Left lobe of liver (tissue), 2 donors: ENCODE measurements around the gene HMCN2. TPM values are rescaled to one million over a fixed set of nuclear protein-coding genes. Genes with fewer than 3 reads are reported as not detected.
A peak's percentile ranks its signal among the peaks of the same experiment; 100 is the strongest.
"Not testable (repeated sequence)": the region's sequence is repeated elsewhere in the genome, so short reads cannot be mapped to it uniquely, and the experiment has no call there.

Source experiments
- ATAC-seq: fragments of 200-7000 bp; cut with Tn5 transposase; one replicate; pipeline ENCODE4 v1.9.1; 2020; ENCODE audit warnings: mild to moderate bottlenecking, moderate library complexity
- DNase-seq: peaks from one replicate; pipeline ENCODE4 v3.0.0-alpha.2; 2020; ENCODE audit warnings: low spot score
- total RNA-seq: library from RNA; stranded (reverse); gene quantifications from one replicate; pipeline ENCODE4 v1.2.1, GENCODE V29; 2021
- donor health status: DM: no; HTN: no; CAD: no; lungs with moderate emphysema.
- donor health status: DM: no; HTN: yes; CAD: no.

The HMCN2 gene
- total RNA-seq, 1 donor from 2014 or later = 3.0 TPM

GRCh38 chr9:130426883-130427282 lies 161.3 kb downstream of the HMCN2 start:
- ATAC-seq (peak; percentile 11), DNase-seq (no peak)

DNA sequence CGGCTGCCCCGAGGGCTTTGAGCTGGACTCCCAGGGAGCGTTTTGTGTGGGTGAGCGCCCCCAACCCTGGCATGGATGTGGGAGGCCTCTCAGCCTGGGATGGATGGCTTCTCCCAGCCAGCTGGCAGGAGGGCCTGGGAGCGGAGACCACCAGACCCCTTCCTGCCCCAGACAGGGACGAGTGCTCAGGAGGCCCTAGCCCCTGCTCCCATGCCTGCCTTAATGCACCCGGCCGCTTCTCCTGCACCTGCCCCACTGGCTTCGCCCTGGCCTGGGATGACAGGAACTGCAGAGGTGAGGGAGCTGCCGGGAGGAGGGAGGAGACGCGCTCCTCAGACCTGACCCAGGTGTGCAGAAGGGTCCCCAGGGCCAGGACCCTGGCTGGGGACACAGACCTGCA lies 161.8 kb downstream of the HMCN2 start:
- ATAC-seq (no peak), DNase-seq (no peak)

- no peak for DNase-seq
- no peak for ATAC-seq
Observed at GRCh38 chr9:130428086-130428665, 162.6 kb downstream of the HMCN2 start.

DNA sequence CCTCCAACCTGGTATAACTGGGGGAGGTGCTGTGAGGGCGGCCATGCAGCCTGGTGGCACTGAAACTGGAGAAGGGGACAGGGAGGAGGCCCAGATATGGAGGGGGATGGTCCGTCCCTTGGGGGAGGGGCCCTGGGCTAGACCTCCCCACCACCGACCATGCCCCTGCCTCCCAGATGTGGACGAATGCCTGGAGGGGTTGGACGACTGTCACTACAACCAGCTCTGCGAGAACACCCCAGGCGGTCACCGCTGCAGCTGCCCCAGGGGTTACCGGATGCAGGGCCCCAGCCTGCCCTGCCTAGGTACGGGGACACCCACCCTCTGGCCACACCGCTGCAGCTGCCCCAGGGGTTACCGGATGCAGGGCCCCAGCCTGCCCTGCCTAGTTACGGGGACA lies 163.8 kb downstream of the HMCN2 start:
- ATAC-seq (no peak), DNase-seq (no peak)

DNA sequence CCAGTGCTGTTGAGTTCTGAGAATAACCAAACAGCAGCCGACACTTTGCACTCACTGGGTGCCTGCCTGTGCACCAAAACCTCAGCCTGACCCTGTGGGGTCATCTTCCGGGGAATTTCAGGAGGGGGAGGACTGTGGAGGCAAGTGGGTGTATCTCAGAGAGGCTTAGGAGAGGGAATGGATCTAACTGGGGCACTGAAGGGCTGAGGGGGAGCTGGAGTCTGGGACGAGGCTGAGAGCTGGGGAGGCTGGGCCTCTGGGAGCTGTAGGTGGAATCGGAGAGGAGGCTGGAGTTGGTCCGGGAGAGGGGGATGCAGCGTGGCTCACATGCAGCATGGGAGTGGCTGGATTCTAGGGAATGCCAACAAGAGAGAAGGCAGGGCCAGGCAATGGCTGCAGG lies 164.3 kb downstream of the HMCN2 start:
- ATAC-seq (no peak), DNase-seq (no peak)

DNA sequence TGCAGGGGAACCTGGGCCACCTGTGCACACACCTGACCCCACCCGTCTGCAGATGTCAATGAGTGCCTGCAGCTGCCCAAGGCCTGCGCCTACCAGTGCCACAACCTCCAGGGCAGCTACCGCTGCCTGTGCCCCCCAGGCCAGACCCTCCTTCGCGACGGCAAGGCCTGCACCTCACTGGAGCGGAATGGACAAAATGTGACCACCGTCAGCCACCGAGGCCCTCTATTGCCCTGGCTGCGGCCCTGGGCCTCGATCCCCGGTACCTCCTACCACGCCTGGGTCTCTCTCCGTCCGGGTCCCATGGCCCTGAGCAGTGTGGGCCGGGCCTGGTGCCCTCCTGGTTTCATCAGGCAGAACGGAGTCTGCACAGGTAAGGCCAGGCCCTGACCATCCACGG lies 164.7 kb downstream of the HMCN2 start:
- ATAC-seq (no peak), DNase-seq (no peak)

DNA sequence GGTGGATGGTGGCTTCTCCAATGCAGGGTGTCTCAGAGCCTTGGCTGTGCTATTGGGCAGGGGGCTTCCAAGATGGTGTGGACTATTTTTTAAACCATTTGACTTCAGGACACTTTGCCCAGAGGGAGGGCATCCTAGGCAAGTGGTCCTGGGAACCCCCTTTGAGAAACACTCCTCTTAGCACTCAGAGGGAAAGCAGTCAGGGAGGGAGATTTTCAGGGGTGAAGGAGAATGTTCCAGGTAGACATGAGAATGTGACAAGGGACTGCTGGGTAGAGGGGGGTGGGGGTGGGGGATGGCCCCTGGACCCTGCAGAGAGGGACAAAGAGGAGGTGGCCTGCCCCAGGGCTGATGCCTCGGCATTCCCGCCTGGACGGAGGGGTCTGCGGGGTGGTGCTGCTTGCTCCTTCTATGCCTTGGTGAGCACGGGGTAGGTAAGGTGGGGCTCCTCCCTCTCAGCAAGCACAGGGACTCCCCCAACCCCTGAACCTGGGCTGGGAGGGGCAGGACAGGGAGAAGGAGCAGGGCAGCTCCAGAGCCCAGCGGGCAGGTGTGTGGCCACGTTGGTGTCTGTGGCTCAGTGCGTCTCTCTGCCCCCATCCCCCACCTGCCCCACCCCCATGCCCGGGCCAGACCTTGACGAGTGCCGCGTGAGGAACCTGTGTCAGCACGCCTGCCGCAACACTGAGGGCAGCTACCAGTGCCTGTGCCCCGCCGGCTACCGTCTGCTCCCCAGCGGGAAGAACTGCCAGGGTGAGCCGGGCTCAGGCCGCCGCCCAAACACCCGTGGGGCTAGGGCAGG lies 165.4 kb downstream of the HMCN2 start:
- DNase-seq (no peak), ATAC-seq (no peak)

DNA sequence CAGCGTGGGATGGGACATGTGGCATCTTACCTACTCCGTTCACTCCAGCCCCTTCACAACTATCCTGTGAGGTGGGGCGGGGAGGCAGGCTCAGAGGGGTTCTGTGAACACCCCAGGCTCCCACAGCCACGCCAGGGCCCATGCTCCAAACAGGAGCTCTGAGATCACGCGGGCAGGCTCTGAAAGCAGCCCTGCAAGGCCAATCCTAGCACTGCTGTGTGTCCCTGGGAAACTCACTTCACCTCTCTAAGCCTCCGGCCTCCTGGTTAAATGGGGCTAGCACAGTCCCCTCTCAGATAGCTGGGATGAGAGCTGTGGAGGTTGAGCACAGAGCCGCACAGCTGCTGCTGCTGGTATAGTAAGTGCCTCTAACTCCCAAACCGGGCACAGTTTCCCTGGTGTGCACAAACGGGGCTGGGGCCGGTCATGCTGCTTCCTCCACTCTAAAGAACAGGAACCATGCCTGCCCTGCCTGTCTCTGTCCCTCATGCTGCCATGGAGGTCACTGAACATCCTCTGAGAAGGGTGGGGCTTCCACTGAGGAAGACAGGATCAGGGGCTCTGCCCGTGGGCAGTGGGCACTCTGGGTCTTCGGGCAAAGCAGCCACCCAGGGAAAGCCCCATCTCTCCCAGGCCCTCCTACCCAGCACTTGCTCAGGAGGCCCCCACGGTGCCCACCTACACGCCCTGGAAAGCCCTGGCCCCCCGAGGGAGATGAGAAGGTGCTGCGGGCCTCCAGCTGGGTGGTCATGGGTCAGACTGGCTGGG lies 166.2 kb downstream of the HMCN2 start:
- no peak for DNase-seq
- no peak for ATAC-seq

- DNase-seq = peak; percentile 70
- ATAC-seq = peak; percentile 42
Observed at GRCh38 chr9:130432362-130432761, 166.8 kb downstream of the HMCN2 start.

DNA sequence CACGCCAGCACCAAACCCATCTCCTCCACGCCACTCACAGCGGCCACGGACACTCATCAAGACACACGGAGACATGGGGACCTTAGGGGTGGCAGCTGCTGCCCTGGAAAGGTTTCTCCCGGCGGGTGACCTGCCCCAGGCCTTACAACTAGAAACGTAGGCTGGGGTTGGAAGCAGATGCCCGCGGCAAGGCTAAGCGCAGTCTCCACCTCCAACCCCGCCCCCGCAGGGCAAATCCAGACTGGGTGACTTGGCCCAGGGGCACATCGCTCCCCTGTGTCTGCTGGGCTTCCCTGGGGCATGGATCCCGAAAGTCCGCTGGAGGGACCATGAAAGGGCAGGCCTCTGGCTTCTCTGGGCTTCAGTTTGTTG lies 167.2 kb downstream of the HMCN2 start:
- DNase-seq (peak; percentile 91), ATAC-seq (peak; percentile 66)

- ATAC-seq = peak; percentile 62
Observed at GRCh38 chr9:130433168-130433946, 167.8 kb downstream of the HMCN2 start.

DNA sequence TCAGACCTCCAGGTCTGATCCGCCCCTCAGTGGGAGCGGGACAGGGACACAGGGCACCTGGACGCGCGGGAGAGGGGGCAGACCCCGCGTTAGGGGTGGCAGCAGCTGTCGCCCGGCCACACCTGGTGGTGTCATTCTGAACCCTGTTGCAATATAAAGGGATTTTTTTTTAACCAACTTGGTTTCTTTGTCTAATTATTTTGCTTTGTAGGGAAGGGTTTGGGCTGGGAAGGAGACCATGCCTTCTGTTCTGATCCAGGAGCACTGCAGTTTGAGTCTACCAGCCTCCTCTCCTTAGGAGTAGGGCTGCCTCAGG lies 168.3 kb downstream of the HMCN2 start:
- no peak for ATAC-seq
- DNase-seq = no peak

More at GRCh38 chr9:130433168-130433946, 167.8 kb downstream of the HMCN2 start:
- DNase-seq = peak; percentile 97

DNA sequence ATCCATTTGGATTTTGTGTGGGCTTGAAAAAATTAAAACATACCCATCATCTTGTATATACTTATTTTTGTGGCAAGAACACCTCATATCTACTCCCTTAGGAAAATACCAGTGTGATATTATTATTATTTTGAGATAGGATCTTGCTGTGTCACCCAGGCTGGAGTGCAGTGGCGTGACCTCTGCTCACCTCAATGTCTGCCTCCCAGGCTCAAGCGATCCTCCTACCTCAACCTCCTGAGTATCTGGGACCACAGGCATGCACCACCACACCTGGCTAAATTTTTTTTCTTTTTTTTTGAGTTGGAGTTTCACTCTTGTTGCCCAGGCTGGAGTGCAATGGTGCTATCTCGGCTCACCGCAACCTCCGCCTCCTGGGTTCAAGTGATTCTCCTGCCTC lies 169.1 kb downstream of the HMCN2 start:
- not testable (repeated sequence) for DNase-seq, ATAC-seq

DNA sequence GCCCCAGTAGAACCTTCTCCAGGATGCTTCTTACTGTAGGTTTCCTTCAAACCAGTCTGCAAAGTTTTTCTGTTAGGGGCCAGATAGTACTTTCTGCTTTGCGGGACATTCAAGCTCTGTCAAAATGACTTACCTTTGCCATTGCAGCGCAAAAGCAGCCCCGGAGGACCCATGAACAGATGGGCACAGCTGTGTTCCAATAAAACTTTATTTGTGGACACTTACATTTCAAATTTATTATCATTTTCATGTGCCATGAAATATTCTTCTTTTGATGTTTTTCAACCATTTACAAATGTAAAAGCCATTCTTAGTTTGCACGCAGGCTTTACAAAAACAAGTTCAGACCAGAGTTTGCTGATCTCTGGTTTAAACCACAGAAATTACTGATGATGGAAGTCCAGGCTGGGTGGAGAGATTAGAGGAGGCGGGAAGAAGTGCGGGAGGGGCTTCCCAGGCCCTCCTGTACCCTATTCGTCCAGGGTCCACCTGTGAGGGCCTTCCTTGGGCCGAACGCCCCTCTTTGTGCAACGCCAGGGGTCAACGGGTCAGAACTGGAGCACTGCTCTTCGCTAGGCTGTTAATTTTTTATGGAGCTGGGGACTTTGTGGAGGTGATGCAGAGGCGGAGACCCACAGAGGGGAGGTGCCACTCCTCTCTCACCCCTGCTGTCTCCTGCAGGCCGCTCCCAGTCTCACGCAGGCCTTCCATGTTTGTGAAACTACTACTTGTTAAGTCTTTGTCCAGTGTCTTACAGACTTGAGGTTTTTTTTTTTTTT lies 171.6 kb downstream of the HMCN2 start:
- DNase-seq = peak; percentile 92

DNA sequence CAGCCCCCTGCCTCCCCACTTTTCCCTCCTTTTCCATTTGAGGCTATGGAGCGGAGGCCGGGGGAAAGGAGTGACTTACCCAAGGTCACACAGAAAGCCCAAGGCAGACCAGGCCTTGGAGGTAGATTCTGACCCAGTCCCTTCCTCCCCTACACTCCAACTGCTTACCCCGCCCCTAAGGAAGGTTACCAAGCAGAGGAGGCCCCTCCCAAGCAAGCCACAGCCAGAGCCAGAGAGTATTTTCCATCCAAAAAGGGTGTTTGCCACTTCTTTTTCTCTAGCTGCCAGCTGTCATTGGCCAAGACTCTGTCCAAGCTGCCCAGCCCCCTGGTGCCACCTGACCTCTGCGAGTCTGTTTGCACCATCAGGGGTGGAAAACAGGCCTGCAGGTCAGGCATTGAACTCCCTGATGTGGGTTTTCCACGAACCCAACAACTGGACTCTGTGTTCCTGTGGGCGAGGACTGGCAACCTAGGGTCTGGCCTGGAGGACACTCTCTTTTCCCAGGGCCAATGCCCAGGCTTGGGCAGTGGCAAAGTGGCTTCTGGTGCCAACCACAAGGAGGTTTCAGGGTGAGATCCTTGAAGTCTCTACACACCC lies 172.9 kb downstream of the HMCN2 start:
- DNase-seq (peak; percentile 96), ATAC-seq (peak; percentile 55)

More for the DNA sequence above, 171.6 kb downstream of the HMCN2 start:
- peak; percentile 49 for ATAC-seq

- ATAC-seq (no peak), DNase-seq (no peak)
Observed at GRCh38 chr9:130441031-130441430, 175.5 kb downstream of the HMCN2 start.

GRCh38 chr9:130442746-130443455 lies 177.3 kb downstream of the HMCN2 start:
- peak; percentile 90 for DNase-seq
- ATAC-seq = peak; percentile 38

GRCh38 chr9:130443456-130443801 lies 177.9 kb downstream of the HMCN2 start:
- DNase-seq = no peak
- ATAC-seq = no peak

DNA sequence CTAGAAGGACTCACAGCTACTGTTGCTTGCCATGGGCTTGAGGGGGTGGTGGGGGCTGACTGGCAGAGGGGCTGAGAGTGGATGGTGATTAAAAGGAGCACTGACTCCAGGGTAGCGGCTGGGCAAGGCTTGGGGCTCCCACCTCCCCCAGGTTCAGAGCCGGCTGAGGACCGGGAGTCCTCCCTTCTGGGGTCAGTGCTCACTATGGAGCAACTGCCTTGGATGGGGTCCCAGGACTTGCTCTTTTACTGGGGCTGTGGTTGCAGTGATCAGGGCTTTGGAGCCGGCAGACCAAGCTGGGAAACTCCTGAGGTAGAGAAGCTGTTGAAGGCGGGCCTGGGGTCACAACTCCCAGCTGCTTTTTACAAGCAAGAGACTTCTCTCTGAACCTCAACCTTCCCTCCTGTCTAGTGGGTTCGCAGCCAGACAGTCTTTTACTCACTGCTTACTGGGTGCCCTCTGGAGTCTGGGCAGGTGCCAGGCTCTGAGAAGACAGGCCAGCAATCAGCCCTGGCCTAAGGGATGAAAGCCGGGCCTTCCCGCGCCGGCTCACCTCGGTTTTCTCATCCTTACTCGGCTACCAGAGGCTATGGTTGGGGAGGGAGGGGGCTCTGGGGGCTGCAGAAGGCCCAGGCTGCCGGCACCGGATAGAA lies 178.4 kb downstream of the HMCN2 start:
- DNase-seq (peak; percentile 85), ATAC-seq (peak; percentile 35)
